HG02973 (cell line): ENCODE measurements around the gene EPN2.

ENCODE experiments used
- ATAC-seq: cut with Tn5 transposase; IDR thresholded peaks from one replicate; pipeline ENCODE4 v1.9.1; 2021; ENCODE audit warnings: moderate library complexity; ENCODE audit not compliant: unreplicated experiment

The EPN2 gene

DNA sequence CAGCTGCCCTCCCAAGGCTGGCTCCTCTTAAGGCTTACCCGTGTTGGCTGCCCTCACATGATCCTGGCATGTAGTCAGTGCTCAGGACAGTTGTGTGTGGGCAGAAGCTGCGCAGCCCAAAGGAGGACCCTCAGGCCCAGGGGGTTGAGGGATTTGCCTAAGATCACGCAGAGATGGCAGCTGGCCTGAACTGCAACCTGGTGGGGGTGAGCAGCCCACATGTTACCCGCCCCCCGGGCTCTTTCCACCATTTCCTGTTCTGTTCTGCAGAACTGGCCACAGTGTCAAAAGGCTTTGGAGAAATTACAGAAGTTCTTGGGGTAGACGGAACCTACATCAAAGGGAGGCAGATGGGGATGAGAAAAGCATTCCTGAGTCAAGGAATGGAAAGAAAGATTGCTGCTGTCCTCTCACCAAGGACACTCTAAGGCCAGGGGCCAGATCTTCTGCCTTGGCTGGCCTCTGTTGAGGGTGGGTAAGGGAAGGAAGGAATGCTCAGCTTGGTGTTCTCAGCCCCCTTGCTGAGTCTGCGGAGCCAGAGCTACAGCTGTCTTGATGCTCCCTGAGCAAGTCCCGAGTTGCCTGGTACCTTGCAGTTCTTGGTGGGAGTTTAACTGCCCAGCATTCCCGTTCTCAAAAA, 53.0 kb downstream of the EPN2 start:
- no peak for ATAC-seq

DNA sequence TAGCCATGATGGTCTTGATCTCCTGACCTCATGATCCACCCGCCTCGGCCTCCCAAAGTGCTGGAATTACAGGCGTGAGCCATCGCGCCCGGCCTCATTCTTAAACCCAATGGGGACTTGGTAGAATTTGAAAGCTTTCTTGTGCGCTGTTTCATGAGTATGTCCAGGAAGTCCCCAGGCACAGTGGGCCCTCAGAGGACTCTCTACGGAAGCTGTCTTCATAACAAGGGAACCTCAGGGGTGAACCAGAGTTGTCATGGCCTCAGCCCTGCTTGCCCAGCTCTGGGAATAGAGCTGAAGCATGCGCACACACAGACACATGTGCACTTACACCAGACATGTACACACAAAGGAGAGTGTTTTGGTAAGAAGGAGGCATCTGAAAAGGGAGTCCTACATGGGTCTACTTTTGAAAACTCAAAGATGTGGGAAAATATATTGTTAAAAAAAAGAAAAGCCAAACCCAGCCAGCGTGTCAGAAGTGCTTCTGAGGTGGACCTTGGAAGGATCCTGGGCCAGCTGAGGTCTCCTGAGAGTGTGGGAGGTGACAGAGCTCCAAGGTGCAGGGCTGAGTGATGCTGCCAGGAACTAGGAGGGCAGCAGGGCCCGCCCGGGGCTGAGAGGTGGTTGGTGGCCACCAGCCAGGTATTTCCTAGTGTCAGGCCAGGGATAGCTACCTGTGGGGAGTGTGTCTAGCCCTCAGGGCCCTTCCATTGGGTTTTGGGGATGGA, 54.6 kb downstream of the EPN2 start:
- ATAC-seq = no peak

DNA sequence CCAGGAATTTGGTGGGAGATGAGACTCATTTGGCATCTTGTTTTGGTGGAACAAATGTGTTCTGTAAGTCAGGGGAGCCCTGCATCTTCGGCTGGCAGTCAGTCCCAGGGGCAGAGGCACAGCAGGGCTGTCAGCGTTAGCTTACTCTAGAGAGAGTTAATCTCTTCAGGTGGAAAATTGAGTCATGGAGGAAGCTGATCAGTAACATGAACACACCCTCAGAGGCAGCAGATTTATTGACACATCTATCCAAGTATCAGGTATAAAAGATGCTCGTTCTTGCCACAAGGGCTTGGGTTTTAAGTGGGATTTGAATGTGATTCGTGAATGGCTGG, 55.2 kb downstream of the EPN2 start:
- ATAC-seq = no peak

DNA sequence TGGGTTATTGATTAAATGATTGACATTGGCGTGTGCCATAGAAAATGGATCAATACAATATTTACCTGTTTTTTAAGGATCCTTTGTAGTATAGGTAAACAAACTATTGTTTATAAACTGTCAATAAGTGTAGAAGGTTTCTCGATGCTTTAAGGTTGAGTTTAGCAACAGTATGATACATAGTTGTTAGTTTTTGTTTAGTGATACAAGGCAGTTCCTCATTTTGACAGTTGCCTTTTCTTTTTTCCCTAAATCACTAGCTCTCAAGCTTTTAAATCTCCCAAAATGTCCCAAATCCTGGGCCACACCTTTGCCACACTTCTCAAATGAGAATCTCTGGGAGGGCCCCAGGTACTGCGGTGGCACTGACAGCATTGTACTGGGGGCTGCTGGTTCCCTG, 57.3 kb downstream of the EPN2 start:
- ATAC-seq = no peak

DNA sequence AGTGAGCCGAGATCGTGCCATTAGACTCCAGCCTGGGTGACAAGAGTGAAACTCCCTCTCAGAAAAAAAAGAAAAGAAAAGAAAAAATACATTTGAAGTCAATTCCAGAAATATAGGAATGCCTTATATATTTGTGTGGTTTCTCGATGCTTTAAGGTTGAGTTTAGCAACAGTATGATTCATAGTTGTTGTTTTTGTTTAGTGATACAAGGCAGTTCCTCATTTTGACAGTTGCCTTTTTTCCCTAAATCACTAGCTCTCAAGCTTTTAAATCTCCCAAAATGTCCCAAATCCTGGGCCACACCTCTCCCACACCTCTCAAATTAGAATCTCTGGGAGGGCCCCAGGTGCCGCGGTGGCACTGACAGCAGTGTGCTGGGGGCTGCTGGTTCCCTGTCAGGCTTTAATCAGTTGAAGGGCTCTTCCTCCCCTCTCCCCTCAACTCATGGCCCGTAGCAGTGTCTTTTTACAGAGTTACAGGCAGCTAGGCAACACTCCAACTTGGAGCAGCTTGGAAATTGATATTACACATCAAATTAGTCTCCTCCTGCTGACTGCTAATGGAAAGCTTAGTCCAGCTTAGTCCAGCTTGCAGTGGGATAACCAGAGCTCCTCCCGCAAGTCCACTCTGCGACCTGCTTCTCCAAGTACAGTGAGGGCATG, 58.4 kb downstream of the EPN2 start:
- ATAC-seq = no peak

DNA sequence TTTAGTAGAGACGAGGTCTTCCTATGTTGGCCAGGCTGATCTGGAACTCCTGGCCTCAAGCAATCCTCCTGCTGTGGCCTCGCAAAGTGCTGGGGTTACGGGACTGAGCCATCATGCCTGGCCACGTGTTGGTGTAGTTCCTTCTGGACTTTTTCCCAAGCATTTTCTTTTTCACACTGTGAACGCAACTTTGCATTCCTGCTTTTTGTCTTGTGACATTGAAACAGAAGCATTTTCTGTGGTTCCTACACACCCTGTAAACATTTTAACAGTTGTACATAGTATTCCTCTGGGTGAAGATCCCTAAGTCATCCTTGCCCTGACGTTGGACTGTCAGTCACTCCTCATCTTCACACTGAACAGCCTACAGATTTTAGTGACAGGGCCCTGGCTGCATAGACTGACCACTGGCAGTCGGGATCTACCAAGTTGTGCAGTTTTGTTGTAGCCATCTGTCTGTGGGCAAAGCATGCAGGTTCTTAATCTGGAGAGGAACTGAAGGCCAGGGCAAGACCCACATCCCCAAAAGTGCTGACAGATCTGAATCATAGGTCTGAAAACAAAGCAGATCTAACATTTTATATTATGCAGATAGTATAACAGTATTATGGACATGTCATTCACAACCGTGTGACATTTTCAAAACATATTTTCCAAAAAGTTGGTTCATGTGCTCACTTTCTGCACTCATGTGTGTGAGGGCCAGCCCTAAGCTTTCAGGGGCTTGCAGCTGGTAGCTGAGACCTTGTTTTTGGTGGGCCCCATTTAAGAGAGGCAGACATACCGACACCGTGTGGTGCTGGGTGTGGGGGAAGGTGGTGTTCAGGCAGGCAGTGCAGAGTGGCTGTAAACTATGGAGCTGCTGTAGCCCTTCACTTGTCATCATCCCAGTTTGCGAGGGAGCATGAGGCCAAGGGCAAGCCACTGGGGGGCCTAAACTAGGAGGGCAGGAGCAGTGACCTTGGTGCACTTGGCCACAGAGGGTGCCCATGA, 59.9 kb downstream of the EPN2 start:
- no peak for ATAC-seq

DNA sequence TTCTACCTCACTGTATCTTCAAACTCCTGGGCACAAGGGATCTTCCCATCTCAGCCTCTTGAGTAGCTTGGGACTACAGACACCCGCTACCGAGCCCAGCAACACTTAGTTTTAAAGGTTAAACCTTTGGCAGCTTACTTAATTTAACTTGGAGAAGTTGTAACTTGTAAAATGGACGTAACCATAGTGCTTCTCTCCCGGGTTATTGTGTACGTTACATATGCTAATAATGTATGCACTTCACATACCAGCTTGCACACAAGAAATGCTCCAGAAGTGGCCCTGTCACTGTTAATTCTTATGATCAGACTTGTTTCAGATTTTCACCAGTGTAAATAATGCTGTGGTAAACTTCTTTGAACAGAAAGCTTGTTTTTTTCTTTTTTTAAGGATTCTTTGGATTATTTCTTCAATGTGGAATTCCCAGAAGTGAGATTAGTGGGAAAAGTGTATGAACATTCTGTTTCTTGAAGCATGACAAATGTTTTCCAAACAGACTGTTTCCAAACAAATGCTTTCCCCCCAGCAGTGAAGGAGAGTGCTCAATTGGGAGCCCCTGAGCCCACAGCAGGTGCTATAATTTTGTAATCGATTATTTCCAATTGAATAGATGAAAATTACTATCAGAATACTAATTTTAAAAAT, 61.5 kb downstream of the EPN2 start:
- ATAC-seq = no peak

DNA sequence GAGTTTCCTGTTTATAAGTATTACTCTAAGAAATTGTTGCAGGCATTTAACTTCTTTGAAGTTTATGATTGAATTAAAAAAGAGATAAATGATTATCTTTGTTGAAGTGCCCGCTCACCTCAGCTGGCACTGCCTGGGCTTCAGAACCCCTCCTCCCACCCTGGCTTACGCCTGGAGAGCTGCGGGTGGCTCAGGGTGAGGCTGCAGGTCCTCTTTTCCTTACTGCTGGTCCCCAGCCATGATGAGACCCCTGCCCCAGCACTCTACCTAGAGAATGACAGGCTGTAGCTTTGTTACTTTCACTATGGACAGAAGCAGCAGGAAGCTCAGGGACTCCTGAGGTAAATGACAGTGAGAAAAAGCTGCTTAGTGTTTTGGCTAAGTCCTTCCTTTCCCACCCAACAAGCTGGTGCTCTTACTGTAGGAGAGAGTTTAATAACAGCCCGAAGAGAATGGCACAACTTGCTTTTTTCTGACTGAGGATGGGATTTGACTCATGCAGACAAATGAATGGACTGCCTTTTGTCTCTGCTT, 62.1 kb downstream of the EPN2 start:
- ATAC-seq = no peak

DNA sequence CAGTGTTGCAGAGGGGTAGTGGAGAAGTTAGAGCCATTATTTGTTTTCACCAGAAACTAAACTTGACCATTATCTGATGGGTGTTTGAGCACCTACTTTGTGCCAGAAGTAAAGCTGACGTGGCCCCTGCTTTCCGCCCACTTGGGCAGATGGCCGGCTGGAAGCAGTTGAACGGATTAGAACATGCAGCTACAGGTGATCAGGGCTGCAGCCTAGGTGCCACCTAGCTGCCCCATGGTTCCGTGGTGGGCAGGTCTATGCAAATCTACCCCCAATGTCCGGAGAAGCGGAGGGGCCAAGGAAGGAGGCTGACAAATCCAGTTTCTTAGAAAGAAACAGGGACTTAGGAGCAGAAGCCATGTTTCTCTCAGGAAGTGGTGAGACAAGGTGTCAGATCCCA, 62.7 kb downstream of the EPN2 start:
- ATAC-seq = no peak

DNA sequence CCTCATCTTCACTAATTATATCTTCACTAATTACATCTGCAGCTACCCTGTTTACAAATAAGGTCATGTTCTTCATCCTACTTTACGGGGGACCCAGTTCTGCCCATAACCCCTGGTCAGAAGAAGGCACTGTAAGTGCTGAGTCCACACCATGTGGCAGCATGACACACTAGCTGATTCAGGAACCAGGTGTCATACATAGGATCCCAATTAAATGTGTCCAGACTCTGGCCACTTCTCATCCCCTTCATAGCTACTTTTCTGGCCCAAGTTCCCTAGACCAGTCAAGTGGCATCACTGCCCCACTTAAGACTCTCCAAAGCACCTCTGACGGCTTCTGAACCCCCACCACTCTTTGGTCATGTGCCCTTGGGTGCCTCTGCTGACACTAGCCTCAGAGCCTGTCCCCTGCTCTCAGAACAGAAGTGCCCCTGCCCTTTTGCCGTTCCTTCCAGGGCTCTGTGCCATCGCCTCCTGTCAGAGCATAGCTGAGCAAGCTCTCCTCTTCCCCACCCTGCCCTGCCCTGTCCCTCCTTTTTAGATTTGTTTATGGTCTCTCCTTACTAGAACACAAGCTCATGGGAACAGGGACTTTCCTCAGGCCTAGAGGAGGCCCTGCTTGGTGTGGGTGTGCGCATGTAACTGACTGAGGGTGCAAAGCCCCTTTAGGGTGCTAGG, 64.2 kb downstream of the EPN2 start:
- no peak for ATAC-seq

DNA sequence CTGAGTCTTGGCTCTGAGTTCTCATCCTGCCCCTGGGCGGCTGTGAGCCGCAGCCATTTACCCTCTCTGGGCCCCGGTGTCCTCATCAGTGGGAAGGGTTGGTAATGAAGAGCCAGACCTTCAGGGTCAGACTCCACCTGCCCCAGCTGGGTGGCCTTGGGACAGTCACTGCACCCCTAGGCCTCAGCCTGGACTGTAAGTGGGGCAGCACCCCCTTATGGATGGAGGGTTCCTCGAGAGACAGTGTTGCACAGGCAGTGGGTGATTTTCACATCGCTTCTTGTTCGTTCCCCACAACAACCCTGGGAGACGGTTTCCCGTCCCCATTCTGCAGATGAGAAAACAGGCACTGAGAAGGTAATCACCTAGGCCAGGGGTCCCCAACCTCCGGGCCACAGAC, 64.8 kb downstream of the EPN2 start:
- no peak for ATAC-seq

DNA sequence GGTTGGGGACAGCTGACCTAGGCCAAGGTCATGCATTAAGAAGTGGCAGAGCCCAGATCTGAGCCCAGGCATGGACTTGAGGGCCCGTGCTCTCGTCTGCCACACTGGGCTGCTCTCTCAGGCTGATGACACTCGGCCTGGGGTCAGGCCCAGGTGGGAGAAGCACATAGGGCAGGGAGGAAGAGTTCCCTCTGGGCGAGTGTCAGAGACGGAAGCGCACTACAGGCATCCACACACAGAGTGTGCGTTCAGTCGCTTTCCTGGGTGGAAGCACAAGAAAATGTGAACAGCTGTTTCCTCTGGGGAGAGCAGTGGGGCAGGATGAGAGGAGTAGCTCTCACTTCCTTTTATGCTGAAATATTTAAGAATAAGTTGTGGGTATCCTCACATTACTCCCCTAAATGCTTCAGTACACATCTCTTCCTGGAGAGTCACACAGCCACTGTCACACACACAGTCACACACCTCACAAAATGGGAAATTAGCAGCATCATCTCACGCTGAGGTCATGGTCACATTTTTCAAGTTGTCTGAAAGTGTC, 65.7 kb downstream of the EPN2 start:
- ATAC-seq = no peak

DNA sequence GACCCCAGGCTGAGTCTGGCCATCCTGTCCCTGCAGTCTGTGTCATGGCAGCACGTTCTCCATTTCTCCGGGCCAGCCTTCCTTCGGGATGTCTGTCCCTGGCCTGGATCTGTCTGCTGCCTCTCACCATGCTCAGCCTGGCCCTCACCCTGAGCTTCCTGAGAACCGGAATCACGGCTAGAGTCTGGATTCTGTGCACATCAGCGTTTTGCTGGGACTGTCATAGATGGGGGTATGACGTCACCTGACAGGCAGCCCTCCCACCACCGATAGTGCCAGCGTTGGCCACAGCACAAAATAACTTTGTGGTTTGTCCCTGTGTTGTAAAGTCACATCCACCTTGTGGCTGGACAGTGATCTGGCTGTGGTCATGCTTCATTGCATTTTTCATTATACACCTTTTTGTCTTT, 66.2 kb downstream of the EPN2 start:
- ATAC-seq = no peak

DNA sequence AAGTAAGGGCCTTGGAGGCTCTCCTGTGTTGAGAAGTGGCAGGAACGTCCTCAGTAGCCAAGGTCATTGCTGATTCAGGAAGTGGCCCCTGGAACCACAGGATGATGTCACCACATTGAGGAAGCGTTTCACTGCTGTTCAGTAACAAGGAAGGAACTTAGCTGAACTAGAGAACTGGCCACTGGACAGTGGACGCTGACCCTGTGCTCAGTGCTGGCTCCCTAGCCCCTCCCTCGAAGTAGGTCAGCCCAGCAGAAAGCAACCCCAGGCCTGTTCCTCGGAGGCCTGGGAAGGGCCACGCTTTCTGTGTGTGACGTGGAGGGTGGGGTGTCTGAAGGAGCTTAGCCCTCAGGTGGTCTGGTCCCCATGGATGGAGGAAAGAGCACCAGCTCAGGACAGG, 67.0 kb downstream of the EPN2 start:
- no peak for ATAC-seq

DNA sequence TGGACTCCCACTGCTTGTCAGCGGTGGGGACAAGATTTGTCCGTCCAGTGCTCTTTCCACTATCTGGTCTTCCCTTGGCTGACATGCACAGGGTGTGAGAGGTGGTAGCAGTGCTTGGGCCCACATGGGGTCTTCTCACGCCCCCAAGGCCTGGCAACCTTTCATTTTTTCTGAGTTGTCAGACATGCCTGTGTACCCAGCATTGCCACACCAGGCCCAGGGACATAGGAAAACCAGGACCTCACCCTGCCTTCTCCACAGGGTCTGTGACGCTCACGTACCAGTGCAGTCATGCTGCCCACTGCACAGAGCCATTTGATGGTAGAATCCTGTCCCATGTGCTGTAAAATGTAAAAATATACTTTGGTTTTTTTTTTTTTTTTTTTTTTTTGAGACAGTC, 67.6 kb downstream of the EPN2 start:
- no peak for ATAC-seq

DNA sequence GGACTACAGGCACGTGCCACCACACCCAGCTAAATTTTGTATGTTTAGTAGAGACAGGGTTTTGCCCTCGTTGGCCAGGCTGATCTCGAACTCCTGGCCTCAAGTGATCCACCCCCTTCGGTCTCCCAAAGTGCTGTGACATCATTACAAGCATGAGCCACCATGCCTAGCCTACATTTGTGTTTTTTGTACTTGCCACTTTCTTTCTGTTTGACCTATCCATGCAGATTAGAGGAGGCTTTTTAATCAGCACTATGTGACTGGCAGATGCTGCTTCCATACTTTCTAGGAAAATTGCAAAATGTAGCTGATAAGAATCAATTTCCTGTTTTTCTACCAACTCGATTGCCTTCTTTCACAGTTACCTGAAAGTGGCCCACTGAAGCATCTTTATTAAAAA, 68.1 kb downstream of the EPN2 start:
- no peak for ATAC-seq

DNA sequence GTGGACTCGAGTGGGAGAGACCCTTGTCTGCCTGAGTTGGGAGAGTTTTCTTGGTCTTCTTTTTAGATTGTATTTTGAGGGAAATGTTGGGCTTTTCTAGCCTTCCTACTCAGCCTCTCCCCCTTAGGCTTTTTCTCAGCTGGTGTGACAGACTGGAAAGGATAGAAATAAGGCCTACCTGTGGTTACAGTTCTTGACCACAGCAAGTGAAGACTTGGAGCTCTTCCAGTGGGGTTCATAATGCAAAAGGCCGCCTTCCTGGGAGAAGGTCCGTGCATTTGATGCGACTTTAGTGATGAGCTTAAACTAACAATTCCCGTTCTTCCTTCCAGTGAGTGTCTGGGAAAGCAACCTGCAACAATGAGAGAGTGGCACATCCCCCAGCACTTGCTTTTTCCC, 68.6 kb downstream of the EPN2 start:
- no peak for ATAC-seq

DNA sequence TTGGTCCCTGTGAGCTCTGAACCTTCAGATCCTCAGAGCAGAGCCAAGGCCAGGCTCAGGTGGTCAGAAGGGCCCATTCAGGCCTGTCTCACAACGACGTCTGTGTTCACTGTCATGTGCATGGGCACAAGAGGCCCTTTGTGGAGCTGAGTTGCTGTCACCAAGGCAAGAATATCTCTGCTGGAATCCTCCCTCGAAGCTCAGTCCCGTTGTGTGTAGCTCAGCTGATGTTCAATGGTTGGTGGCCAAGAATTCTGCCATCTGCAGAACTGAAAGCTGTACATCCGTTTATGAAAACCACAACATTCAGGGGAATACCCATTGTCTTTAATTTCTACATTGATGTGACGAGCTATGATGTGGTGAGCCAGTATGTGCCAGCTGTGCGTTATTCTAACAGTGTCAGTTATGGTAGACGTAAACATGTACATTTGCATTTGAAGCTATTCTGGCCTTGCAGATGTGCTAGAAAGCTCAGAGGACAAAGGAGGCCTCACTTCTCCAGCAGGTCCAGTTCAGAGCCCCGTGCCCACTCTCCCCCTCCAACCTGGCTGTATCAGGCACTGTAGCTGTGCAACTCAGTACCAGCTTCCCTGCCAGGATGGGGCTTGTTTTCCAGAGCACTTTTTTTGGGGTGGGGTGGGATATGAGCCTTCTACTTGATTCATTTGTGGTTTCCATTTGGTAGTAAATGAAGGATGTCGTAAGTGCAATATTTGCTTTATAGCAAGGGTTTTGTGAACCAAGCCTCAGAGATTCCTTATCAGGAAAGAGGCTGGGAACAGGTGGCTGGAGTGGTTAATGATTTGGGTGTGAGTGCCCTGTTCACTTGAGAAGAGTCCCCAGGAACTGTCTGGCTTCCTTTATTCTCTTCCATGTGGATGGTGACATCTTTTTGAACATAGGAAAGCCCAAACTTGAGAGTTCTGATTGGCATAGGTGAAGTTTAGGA, 69.3 kb downstream of the EPN2 start:
- peak; percentile 68 for ATAC-seq

DNA sequence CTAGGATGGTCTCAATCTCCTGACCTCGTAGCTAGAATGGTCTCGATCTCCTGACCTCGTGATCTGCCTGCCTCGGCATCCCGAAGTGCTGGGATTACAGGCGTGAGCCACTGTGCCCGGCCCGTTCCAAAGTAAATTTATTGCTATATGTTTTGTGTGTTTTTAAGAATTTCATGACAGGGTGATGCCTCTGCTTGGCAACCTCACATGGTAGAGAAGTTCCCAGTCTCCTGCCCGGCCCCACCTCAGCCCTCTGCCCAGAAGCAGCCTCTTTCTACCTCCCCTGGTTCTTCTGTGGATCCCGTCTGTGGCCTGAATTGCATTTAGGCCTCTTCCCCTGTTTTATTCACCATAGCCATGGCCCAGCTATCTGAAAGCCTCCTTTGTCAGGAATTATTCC, 70.4 kb downstream of the EPN2 start:
- ATAC-seq = no peak
